Right atrium auricular region (tissue), 2 donors: Measurements from ENCODE around the gene ERC2. TPM values are rescaled to one million over a fixed set of nuclear protein-coding genes. Genes with fewer than 3 reads are reported as not detected.

ENCODE experiments used
- DNase-seq: peaks from one replicate; pipeline ENCODE4 v3.0.0-alpha.2; 2019; ENCODE audit warnings: low spot score
- H3K27ac ChIP-seq, 2 donors: fragments of 200-600 bp; sonication (generic); 1 replicate in 1 of 2; 2 replicates in 1 of 2; pipeline ENCODE4 v1.5.1; 2016 to 2019
- H3K27me3 ChIP-seq, 2 donors: fragments of 200-600 bp; sonication (generic); one replicate each; pipeline versions ENCODE4 v1.5.1 to v1.6.0; 2017 to 2019
- H3K36me3 ChIP-seq: fragments of 200-600 bp; sonication (generic); one replicate; pipeline ENCODE4 v1.5.1; 2016
- H3K4me1 ChIP-seq, 2 donors: fragments of 200-600 bp; sonication (generic); one replicate each; pipeline versions ENCODE4 v1.5.1 to v1.6.0; 2017 to 2019
- H3K4me3 ChIP-seq, 2 donors: fragments of 200-600 bp; sonication (generic); 1 replicate in 1 of 2; 2 replicates in 1 of 2; pipeline ENCODE4 v1.5.1; 2017 to 2019; ENCODE audit warnings: mild to moderate bottlenecking in 1 of 2, moderate library complexity in 1 of 2
- H3K9me3 ChIP-seq, 2 donors: fragments of 200-600 bp; sonication (generic); one replicate each; pipeline ENCODE4 v1.5.1; 2019
- CTCF ChIP-seq, 2 donors: fragments of 200-600 bp; sonication (generic); IDR thresholded peaks; one replicate each; pipeline ENCODE4 v1.5.1; 2019; ENCODE audit warnings: antibody characterized with exemption in 2 of 2
- total RNA-seq, 2 donors: library from RNA; depleted of rRNA; stranded (reverse); fragments of >200 nt; gene quantifications; one replicate each; pipeline ENCODE4 v1.1.0, GENCODE V29; 2016

Gene ERC2
- total RNA-seq, 2 donors from 2014 or later: 2.9 to 4.0 TPM

- Histone ChIP-seq H3K27me3 (no peaks in the 10 kb centered on the region), H3K36me3 (no peaks in the 10 kb centered on the region), H3K9me3 (no peaks in the 10 kb centered on the region), H3K27ac (no peak overlapping the region), H3K4me1 (no peaks in the 10 kb centered on the region), H3K4me3 (no peak overlapping the region)
- TF ChIP-seq CTCF (IDR thresholded peaks at IDR 0.05): no peak
- DNase-seq: no peak
Measured at GRCh38 chr3:55903680-55904079, 564.6 kb downstream of the ERC2 start.

- Histone ChIP-seq H3K4me1 (no peaks in the 10 kb centered on the region), H3K27ac (no peak overlapping the region), H3K36me3 (no peaks in the 10 kb centered on the region), H3K4me3 (no peak overlapping the region), H3K9me3 (no peaks in the 10 kb centered on the region), H3K27me3 (no peaks in the 10 kb centered on the region)
- no peak for DNase-seq
- no peak for TF ChIP-seq CTCF (IDR thresholded peaks at IDR 0.05)
Measured at GRCh38 chr3:55902221-55902900, 565.9 kb downstream of the ERC2 start.

- H3K36me3 ChIP-seq: no peaks in the 10 kb centered on the region
- H3K27ac ChIP-seq: no peak overlapping the region
- no peak overlapping the region for H3K4me3 ChIP-seq
- H3K9me3 ChIP-seq: no peaks in the 10 kb centered on the region
- no peak for DNase-seq
- no peaks in the 10 kb centered on the region for H3K27me3 ChIP-seq
- H3K4me1 ChIP-seq: no peaks in the 10 kb centered on the region
- no peak for TF ChIP-seq CTCF (IDR thresholded peaks at IDR 0.05)
Measured at GRCh38 chr3:55899887-55900286, 568.4 kb downstream of the ERC2 start.

GRCh38 chr3:55897573-55898224, 570.6 kb downstream of the ERC2 start:
- Histone ChIP-seq H3K4me1 (no peaks in the 10 kb centered on the region), H3K27me3 (no peaks in the 10 kb centered on the region)
- TF ChIP-seq CTCF (IDR thresholded peaks at IDR 0.05): no peak

DNA sequence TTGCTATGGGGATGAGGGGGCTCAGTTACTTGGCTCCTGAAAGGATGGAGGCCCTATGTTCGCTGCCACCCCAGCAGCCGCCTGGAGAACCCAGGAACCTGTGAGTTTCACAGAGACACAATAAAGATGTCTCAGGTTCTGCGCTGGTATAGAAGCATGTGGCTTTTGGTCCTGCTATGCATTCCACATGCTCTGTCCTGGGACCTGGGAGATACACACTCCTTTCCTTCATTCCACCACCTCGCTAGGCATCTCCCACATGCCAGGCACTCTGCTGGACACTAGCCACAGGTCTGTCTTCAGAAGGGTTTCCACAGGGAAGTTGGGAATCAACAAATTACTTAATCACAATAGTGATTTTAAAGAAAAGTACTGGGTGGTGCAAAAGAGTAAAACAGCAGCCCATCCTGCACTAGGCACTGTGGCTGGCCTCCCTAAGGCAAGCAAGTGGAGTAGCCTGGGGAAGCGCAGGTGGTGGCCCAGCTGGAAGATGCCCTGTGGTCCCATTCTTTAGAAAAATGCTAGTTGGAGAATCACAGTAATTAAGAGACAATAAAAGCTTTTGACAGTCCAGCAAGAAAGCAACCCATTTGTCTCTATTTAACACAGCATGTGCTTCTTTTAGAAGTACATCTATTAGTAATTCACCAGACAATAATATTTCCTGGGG, 572.2 kb downstream of the ERC2 start:
- TF ChIP-seq CTCF (IDR thresholded peaks at IDR 0.05): no peak
- Histone ChIP-seq H3K36me3 (no peaks in the 10 kb centered on the region), H3K4me1 (no peaks in the 10 kb centered on the region), H3K9me3 (no peaks in the 10 kb centered on the region), H3K4me3 (no peak overlapping the region), H3K27me3 (no peaks in the 10 kb centered on the region), H3K27ac (no peak overlapping the region)
- no peak for DNase-seq

More at GRCh38 chr3:55897573-55898224, 570.6 kb downstream of the ERC2 start:
- H3K9me3 ChIP-seq: no peaks in the 10 kb centered on the region
- H3K36me3 ChIP-seq: no peaks in the 10 kb centered on the region
- H3K4me3 ChIP-seq: no peak overlapping the region
- no peak overlapping the region for H3K27ac ChIP-seq
- DNase-seq: no peak
